Measurements from ENCODE around the gene LRRK1.

GRCh38 chr15:101004986-101005747, 86.0 kb downstream of the LRRK1 start:
- no peak for TF ChIP-seq POLR2A (IDR thresholded peaks at IDR 0.05)
- no peak for TF ChIP-seq POLR2AphosphoS5 (IDR thresholded peaks at IDR 0.05)

Data from prostate gland (tissue), 1 donor.